Measurements from ENCODE around the gene RC3H2. TPM values are rescaled to one million over a fixed set of nuclear protein-coding genes. Genes with fewer than 3 reads are reported as not detected.

RC3H2 gene
- total and polyA plus RNA-seq, 7 donors, result 11.4 to 49.5 (median 43.8) TPM

DNA sequence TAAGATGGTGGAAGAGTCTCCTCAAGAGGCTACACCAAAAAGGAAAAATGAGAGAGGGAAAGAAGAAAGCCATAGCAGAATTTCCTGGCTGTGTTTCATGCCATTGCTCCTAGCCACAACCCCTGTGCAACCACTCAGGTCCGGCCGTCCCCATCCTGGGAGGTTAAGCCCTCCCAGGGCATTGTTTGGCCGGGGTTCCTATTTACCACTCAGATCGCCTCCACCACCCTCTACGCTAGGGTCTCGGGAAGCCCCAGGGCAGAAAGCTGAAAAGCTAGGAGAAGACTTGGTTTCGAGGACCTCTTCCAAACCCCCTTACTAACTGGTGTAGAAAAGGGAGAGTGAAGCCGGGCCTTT, 715 bp downstream of the RC3H2 start:
- H3K4me1 ChIP-seq, result peaks cover 0 to 52% (median 45%) of the 10 kb centered on the region in 4 donors
- DNase-seq, result no peak
- intact Hi-C loops (cut with DNase I), result loop anchor here (2.0 kb wide), 2 partner anchors 36 to 86 kb away; partner anchors contain the start of gene RABGAP1
- peak overlapping the region; percentile 97 to 99 (median 98) for H3K27ac ChIP-seq
- H3K27me3 ChIP-seq, result no peaks in the 10 kb centered on the region
- H3K36me3 ChIP-seq, result peaks cover 0 to 5% (median 0%) of the 10 kb centered on the region in 4 donors
- TF ChIP-seq, protein P1, sequence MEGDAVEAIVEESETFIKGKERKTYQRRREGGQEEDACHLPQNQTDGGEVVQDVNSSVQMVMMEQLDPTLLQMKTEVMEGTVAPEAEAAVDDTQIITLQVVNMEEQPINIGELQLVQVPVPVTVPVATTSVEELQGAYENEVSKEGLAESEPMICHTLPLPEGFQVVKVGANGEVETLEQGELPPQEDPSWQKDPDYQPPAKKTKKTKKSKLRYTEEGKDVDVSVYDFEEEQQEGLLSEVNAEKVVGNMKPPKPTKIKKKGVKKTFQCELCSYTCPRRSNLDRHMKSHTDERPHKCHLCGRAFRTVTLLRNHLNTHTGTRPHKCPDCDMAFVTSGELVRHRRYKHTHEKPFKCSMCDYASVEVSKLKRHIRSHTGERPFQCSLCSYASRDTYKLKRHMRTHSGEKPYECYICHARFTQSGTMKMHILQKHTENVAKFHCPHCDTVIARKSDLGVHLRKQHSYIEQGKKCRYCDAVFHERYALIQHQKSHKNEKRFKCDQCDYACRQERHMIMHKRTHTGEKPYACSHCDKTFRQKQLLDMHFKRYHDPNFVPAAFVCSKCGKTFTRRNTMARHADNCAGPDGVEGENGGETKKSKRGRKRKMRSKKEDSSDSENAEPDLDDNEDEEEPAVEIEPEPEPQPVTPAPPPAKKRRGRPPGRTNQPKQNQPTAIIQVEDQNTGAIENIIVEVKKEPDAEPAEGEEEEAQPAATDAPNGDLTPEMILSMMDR (IDR thresholded peaks at IDR 0.05), result no peak
- TF ChIP-seq EP300 (IDR thresholded peaks at IDR 0.05) (no peak), POLR2A (IDR thresholded peaks at IDR 0.05) (no peak), POLR2AphosphoS5 (IDR thresholded peaks at IDR 0.05) (no peak)
- H3K4me3 ChIP-seq, result peak overlapping the region; percentile 54 to 97 (median 94)
- H3K9me3 ChIP-seq, result no peaks in the 10 kb centered on the region
- WGBS, 2 donors, result 0% methylated on average over 8 of the region's 8 CpGs

- H3K36me3 ChIP-seq, result peaks cover 0 to 15% (median 0%) of the 10 kb centered on the region in 4 donors
- peaks cover 0 to 71% (median 48%) of the 10 kb centered on the region in 4 donors for H3K4me1 ChIP-seq
- no peak for DNase-seq
- H3K9me3 ChIP-seq, result no peaks in the 10 kb centered on the region
- TF ChIP-seq POLR2A (IDR thresholded peaks at IDR 0.05) (no peak), POLR2AphosphoS5 (IDR thresholded peaks at IDR 0.05) (no peak), EP300 (IDR thresholded peaks at IDR 0.05) (no peak)
- TF ChIP-seq, protein P1 (IDR thresholded peaks at IDR 0.05), result no peak
- peak overlapping the region in 2 of 4 donors; percentile 8 to 41 for H3K27ac ChIP-seq
- intact Hi-C loops (cut with DNase I), result no loop called here
- peak overlapping the region in 1 of 4 donors; percentile 0 for H3K4me3 ChIP-seq
- no peaks in the 10 kb centered on the region for H3K27me3 ChIP-seq
- 46 to 84% methylated on average over 2 of the region's 2 CpGs for WGBS, 2 donors
Measured at GRCh38 chr9:122900791-122901190, 4.4 kb downstream of the RC3H2 start.

GRCh38 chr9:122897969-122898368, 7.2 kb downstream of the RC3H2 start:
- Histone ChIP-seq H3K27ac (no peak overlapping the region), H3K4me3 (no peak overlapping the region), H3K9me3 (no peaks in the 10 kb centered on the region), H3K27me3 (no peaks in the 10 kb centered on the region), H3K4me1 (peaks cover 0 to 53% (median 33%) of the 10 kb centered on the region in 4 donors), H3K36me3 (peaks cover 0 to 43% (median 2%) of the 10 kb centered on the region in 4 donors)
- WGBS, 2 donors, result 97 to 98% methylated on average over 1 of the region's 1 CpG
- intact Hi-C loops (cut with DNase I), result no loop called here
- no peak for DNase-seq
- TF ChIP-seq EP300 (IDR thresholded peaks at IDR 0.05), result no peak
- TF ChIP-seq POLR2AphosphoS5 (IDR thresholded peaks at IDR 0.05), result no peak
- TF ChIP-seq, protein P1 (IDR thresholded peaks at IDR 0.05), result no peak
- no peak for TF ChIP-seq POLR2A (IDR thresholded peaks at IDR 0.05)

GRCh38 chr9:122888480-122888879, 16.7 kb downstream of the RC3H2 start:
- H3K4me3 ChIP-seq, result no peak overlapping the region
- no peak overlapping the region for H3K27ac ChIP-seq
- intact Hi-C loops (cut with DNase I), result no loop called here
- DNase-seq, result no peak
- peaks cover 26 to 89% (median 32%) of the 10 kb centered on the region in 4 donors for H3K36me3 ChIP-seq
- H3K9me3 ChIP-seq, result no peaks in the 10 kb centered on the region
- TF ChIP-seq POLR2AphosphoS5 (IDR thresholded peaks at IDR 0.05), result no peak
- TF ChIP-seq POLR2A (IDR thresholded peaks at IDR 0.05), result no peak
- no peak for TF ChIP-seq EP300 (IDR thresholded peaks at IDR 0.05)
- TF ChIP-seq, protein P1 (IDR thresholded peaks at IDR 0.05), result no peak
- no peaks in the 10 kb centered on the region for H3K4me1 ChIP-seq
- H3K27me3 ChIP-seq, result no peaks in the 10 kb centered on the region
- 21 to 68% methylated on average over 3 of the region's 3 CpGs for WGBS, 2 donors

DNA sequence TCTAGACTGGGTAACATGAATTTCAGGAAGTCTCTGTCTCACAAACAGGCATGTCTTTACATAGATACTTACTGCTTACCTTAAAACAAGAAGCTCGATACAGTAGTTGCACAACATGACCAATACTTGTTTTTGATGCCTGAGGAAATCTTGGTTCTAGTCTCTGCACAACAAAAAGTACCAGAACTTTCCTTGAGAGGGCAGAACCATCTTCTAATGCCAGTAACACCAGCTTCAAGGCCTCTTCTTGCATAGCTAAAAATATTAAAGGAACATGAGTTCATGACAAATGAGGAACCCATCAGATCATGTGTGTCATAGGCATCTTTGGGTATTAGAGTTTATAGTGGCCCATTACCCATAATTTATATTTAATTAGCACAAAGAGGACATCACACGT, 22.0 kb downstream of the RC3H2 start:
- WGBS, 2 donors, result 90 to 94% methylated on average over 2 of the region's 2 CpGs
- Histone ChIP-seq H3K9me3 (no peaks in the 10 kb centered on the region), H3K4me3 (no peak overlapping the region), H3K27ac (no peak overlapping the region), H3K27me3 (no peaks in the 10 kb centered on the region), H3K4me1 (no peaks in the 10 kb centered on the region), H3K36me3 (peaks cover 26 to 91% (median 43%) of the 10 kb centered on the region in 4 donors)
- no peak for DNase-seq
- TF ChIP-seq EP300 (IDR thresholded peaks at IDR 0.05) (no peak), POLR2AphosphoS5 (IDR thresholded peaks at IDR 0.05) (no peak), POLR2A (IDR thresholded peaks at IDR 0.05) (no peak)
- TF ChIP-seq, protein P1 (IDR thresholded peaks at IDR 0.05), result no peak
- intact Hi-C loops (cut with DNase I), result no loop called here

Data from sigmoid colon (tissue), 7 donors.